CD4-positive, alpha-beta T cell treated with Interleukin-4 for 4 hours (primary cell): ENCODE results near the gene MRPL37.
A peak's percentile ranks its signal among the peaks of the same experiment; 100 is the strongest.
"Not testable (repeated sequence)": the region's sequence is repeated elsewhere in the genome, so short reads cannot be mapped to it uniquely, and the experiment has no call there.

Experiments
- DNase-seq: peaks from one replicate; pipeline ENCODE4 v3.0.0-alpha.2; 2020

MRPL37 gene

GRCh38 chr1:54199765-54200518, at the start of gene MRPL37, which contains the start of gene CYB5RL:
Gene MRPL37 (plus strand): TSS chr1:54200167. CDS start chr1:54200244, 77 bp downstream.
Gene CYB5RL (minus strand): TSS chr1:54200030. CDS start chr1:54195616, 4,414 bp downstream.
- DNase-seq = peak; percentile 96

GRCh38 chr1:54151013-54151412, 49.0 kb upstream of the MRPL37 start:
- DNase-seq = no peak

GRCh38 chr1:54152696-54153095, 47.3 kb upstream of the MRPL37 start, which contains the start of gene CDCP2:
Gene CDCP2 (minus strand): TSS chr1:54153000. CDS start chr1:54152922, 78 bp downstream.
- DNase-seq = no peak

- no peak for DNase-seq
These were observed 46.2 kb upstream of the MRPL37 start for GRCh38 chr1:54153535-54154439.

- DNase-seq = no peak
These were observed 43.8 kb upstream of the MRPL37 start for GRCh38 chr1:54156201-54156600.

- no peak for DNase-seq
These were observed 43.0 kb upstream of the MRPL37 start for GRCh38 chr1:54156986-54157385.

GRCh38 chr1:54157401-54157800, 42.6 kb upstream of the MRPL37 start:
- DNase-seq = no peak

GRCh38 chr1:54158071-54158470, 41.9 kb upstream of the MRPL37 start:
- no peak for DNase-seq

GRCh38 chr1:54159733-54160316, 40.1 kb upstream of the MRPL37 start:
- no peak for DNase-seq

- DNase-seq = no peak
These were observed 39.6 kb upstream of the MRPL37 start for GRCh38 chr1:54160351-54160750.

- DNase-seq = no peak
These were observed 38.3 kb upstream of the MRPL37 start for GRCh38 chr1:54161495-54162168.

GRCh38 chr1:54163051-54163450, 36.9 kb upstream of the MRPL37 start:
- DNase-seq = no peak

GRCh38 chr1:54163573-54163972, 36.4 kb upstream of the MRPL37 start:
- no peak for DNase-seq

GRCh38 chr1:54165146-54165545, 34.8 kb upstream of the MRPL37 start:
- no peak for DNase-seq

GRCh38 chr1:54166357-54166756, 33.6 kb upstream of the MRPL37 start:
- DNase-seq = not testable (repeated sequence)

- DNase-seq = no peak
These were observed 32.4 kb upstream of the MRPL37 start for GRCh38 chr1:54167422-54168139.

- no peak for DNase-seq
These were observed 31.6 kb upstream of the MRPL37 start for GRCh38 chr1:54168206-54168965.

GRCh38 chr1:54169068-54169467, 30.9 kb upstream of the MRPL37 start:
- no peak for DNase-seq

- no peak for DNase-seq
These were observed 29.0 kb upstream of the MRPL37 start for GRCh38 chr1:54171016-54171415.

GRCh38 chr1:54171606-54172005, 28.4 kb upstream of the MRPL37 start:
- DNase-seq = no peak
